RWPE2 (cell line): ENCODE measurements around the gene ITPR3.

ENCODE experiments used
- ATAC-seq: fragments of 200-7000 bp; cut with Tn5 transposase; 3 replicates; pipeline ENCODE4 v1.9.1; 2021; ENCODE audit warnings: low read depth
- DNase-seq: peaks from one replicate; pipeline ENCODE4 v3.0.0-alpha.2; 2020; ENCODE audit warnings: low spot score
- H3K27ac ChIP-seq: fragments of 450-650 bp; 2 replicates; pipeline ENCODE4 v1.5.1; 2017; ENCODE audit warnings: mild to moderate bottlenecking; ENCODE audit not compliant: poor library complexity, severe bottlenecking
- H3K27me3 ChIP-seq: fragments of 250-450 bp; sonication (Bioruptor Pico); 2 replicates; pipeline ENCODE4 v1.5.1; 2021; ENCODE audit warnings: mild to moderate bottlenecking, moderate library complexity; ENCODE audit not compliant: insufficient read depth, poor library complexity, severe bottlenecking
- H3K36me3 ChIP-seq: fragments of 250-450 bp; sonication (Bioruptor Pico); 2 replicates; pipeline ENCODE4 v1.5.1; 2020; ENCODE audit warnings: low read depth, mild to moderate bottlenecking, moderate library complexity
- H3K4me1 ChIP-seq: fragments of 250-450 bp; sonication (Bioruptor Pico); 2 replicates; pipeline ENCODE4 v1.5.1; 2021; ENCODE audit warnings: mild to moderate bottlenecking, moderate library complexity; ENCODE audit not compliant: insufficient read depth, poor library complexity, severe bottlenecking
- H3K4me3 ChIP-seq: fragments of 250-450 bp; sonication (Bioruptor Pico); 2 replicates; pipeline ENCODE4 v1.5.1; 2021; ENCODE audit warnings: mild to moderate bottlenecking, moderate library complexity; ENCODE audit not compliant: severe bottlenecking
- H3K9me3 ChIP-seq: fragments of 250-450 bp; sonication (Bioruptor Pico); 2 replicates; pipeline ENCODE4 v1.5.1; 2021; ENCODE audit warnings: mild to moderate bottlenecking, moderate library complexity; ENCODE audit not compliant: severe bottlenecking
- TF ChIP-seq, protein P1 (sequence below): fragments of 450-650 bp; IDR thresholded peaks from one replicate; pipeline ENCODE4 v1.5.1; 2017; ENCODE audit warnings: mild to moderate bottlenecking, moderate library complexity; ENCODE audit not compliant: poor library complexity, severe bottlenecking

Gene ITPR3

DNA sequence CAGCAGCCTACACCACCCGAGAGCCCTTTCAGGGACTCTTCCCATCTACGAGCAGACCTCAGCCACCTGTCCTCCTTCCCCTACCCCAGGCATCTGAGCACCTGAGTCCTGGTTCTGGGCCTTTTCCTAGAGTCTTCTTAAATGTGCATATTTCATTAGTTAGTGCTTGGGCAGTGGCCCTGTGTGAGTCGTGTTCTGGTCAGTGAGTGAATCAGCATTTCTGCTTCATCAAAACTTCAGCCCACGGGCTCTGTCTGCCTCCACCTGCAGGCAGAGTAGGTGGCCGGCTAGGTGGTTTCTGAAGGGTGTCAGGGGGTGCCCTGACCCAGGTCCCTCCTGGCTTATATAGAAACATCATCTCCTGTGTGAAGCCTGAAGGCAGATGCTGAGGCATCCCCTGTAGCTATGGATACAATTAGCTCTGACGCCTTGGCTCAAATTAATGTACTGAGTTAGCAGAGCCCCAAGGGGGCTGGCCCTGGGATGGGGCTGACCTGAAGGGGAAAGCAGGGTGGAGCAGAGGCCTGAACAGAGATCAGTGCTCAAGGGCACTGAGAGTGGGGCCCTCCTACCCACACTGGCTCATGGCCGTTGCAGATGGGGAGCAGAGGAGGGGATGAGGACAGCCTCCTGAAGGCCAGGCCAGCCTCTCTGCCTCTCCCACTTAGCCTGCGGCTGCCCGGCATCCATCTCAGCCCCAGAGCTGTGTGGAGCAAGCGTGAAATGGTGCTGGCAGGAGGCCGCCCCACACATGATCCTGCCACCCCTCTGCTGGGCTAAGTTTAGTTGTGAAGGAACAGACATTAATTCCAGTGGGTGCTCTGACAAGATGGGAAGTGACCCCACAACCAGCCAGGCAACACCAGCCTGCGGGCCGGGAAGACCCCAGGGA is 111.9 kb downstream of the ITPR3 start:
- Histone ChIP-seq H3K27ac (no peak overlapping the region), H3K27me3 (no peaks in the 10 kb centered on the region), H3K9me3 (no peaks in the 10 kb centered on the region), H3K4me3 (no peak overlapping the region), H3K4me1 (no peaks in the 10 kb centered on the region), H3K36me3 (no peaks in the 10 kb centered on the region)
- no peak for DNase-seq
- TF ChIP-seq, protein P1, sequence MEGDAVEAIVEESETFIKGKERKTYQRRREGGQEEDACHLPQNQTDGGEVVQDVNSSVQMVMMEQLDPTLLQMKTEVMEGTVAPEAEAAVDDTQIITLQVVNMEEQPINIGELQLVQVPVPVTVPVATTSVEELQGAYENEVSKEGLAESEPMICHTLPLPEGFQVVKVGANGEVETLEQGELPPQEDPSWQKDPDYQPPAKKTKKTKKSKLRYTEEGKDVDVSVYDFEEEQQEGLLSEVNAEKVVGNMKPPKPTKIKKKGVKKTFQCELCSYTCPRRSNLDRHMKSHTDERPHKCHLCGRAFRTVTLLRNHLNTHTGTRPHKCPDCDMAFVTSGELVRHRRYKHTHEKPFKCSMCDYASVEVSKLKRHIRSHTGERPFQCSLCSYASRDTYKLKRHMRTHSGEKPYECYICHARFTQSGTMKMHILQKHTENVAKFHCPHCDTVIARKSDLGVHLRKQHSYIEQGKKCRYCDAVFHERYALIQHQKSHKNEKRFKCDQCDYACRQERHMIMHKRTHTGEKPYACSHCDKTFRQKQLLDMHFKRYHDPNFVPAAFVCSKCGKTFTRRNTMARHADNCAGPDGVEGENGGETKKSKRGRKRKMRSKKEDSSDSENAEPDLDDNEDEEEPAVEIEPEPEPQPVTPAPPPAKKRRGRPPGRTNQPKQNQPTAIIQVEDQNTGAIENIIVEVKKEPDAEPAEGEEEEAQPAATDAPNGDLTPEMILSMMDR = no peak
- no peak; the same call in 2 of the 3 replicates for ATAC-seq

DNA sequence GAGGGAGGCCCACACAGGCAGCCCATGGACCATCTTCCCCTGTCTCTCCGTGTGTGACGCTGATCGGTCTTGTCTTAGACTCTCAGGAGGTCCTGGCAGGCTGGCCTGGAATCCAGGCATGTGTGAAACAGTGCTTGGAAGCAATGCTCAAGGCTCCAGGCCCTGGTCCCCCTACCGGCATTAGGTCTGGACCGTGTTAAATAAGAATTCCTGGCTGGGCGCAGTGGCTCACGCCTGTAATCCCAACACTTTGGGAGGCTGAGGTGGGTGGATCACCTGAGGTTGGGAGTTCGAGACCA is 112.5 kb downstream of the ITPR3 start:
- Histone ChIP-seq H3K27me3 (no peaks in the 10 kb centered on the region), H3K27ac (no peak overlapping the region), H3K36me3 (no peaks in the 10 kb centered on the region), H3K4me3 (no peak overlapping the region), H3K4me1 (no peaks in the 10 kb centered on the region), H3K9me3 (no peaks in the 10 kb centered on the region)
- ATAC-seq = no peak
- TF ChIP-seq, protein P1 = no peak
- no peak for DNase-seq

DNA sequence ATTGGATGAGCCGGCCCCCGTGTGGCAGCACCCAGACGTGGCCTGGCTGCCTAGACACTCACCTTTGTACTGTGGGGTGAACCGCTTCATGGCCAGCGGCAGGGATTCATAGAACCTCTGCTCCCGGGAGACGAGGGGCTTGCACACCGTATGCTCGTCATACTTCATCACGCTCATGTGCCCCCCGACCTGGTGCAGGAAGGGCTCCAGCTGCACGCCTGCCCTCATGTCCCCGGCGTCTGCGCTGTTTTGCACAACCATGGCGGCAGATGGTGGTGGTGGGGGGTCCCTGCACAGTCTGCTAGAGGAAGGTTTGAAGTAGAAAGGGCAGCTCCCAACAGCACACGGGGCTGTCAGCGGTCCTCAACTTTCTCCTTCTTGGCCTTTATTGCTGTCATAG is 114.1 kb downstream of the ITPR3 start:
- Histone ChIP-seq H3K4me1 (no peaks in the 10 kb centered on the region), H3K27me3 (no peaks in the 10 kb centered on the region), H3K27ac (no peak overlapping the region), H3K4me3 (no peak overlapping the region), H3K36me3 (no peaks in the 10 kb centered on the region), H3K9me3 (no peaks in the 10 kb centered on the region)
- ATAC-seq = no peak
- TF ChIP-seq, protein P1 = no peak
- DNase-seq = no peak

DNA sequence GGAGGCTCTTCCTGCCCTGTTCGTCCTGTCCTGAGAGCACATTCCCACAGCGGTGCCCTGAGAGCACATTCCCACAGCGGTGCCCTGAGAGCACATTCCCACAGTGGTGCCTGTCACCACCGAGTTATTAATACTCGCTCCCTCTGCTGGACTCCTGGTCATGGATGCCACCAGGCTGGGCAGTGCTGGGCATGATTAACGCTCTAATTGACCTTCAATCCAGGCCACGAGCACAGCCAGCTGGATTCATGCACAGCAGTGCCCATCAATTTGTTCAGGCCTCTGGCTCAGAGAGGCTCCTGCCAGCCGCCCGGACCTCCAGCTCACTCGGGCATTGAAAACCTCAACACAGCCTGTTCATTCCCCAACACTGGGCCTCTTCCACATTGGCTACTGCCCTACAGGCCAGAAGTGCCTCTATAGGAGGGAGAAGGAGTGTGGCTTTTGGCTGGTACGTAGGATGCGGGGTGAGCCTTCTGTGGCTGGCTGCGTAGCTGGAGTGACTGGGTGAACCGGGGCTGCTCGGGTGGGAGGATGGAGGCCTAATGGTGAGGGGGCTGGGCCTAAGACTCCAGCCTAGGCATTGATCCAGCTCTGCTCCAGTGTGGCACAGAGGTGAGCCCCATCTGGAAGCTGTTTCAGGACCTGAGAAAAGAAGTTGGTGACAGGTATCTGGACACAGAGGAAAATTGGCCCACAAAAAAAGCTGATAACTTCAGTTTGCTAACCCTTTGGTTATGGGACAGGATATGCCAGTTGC is 116.3 kb downstream of the ITPR3 start:
- no peak for ATAC-seq
- Histone ChIP-seq H3K4me1 (no peaks in the 10 kb centered on the region), H3K27ac (no peak overlapping the region), H3K9me3 (no peaks in the 10 kb centered on the region), H3K36me3 (no peaks in the 10 kb centered on the region), H3K27me3 (no peaks in the 10 kb centered on the region), H3K4me3 (no peak overlapping the region)
- no peak for DNase-seq
- TF ChIP-seq, protein P1 = no peak
